HG03045 (cell line): ENCODE results near the gene MPEG1.

Experiments
- ATAC-seq: cut with Tn5 transposase; IDR thresholded peaks from one replicate; pipeline ENCODE4 v1.9.1; 2021; ENCODE audit warnings: mild to moderate bottlenecking, moderate library complexity; ENCODE audit not compliant: unreplicated experiment

MPEG1 gene

GRCh38 chr11:59212744-59213631, at the start of gene MPEG1:
TSS of gene MPEG1 (minus strand) at chr11:59212927. CDS start at chr11:59212865, 62 bp downstream.
- no peak for ATAC-seq

DNA sequence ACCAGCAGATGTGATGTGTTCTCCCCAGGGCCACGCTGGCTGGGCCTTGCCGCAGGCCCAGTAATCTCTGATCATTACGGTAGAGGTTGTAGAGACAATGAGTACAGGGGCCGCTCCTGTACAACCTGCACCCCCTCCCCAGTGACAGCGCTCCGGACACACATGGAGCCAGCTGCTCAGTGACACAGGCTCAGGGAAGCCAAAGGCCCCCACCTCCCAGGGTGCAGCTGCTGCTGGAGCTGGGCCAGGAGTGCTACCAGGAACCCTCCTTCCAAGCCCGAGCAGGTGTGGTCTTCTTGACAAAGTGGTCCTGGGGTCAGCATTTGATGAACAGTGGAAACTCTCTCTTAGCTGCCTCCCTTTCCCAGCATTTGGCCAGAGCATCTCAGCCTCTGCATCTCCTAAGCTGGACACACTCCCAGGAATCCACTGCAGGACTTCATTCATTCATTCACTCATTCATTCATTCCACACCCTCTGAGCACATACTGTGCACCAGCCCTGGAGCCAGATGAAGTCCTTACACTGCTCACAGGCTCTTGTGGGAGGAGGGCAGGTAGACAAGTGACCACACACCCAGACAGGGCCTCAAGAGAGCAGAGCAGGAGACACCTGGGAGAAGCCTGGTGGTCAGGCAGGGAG, 49.6 kb upstream of the MPEG1 start:
- no peak for ATAC-seq

- no peak for ATAC-seq
These were observed 48.4 kb upstream of the MPEG1 start for GRCh38 chr11:59261150-59261549.

- ATAC-seq = no peak
These were observed 47.2 kb upstream of the MPEG1 start for GRCh38 chr11:59259867-59260475.

- no peak for ATAC-seq
These were observed 46.3 kb upstream of the MPEG1 start for GRCh38 chr11:59259047-59259446.

GRCh38 chr11:59255281-59255680, 42.6 kb upstream of the MPEG1 start:
- ATAC-seq = no peak

GRCh38 chr11:59254286-59254685, 41.6 kb upstream of the MPEG1 start:
- ATAC-seq = no peak

DNA sequence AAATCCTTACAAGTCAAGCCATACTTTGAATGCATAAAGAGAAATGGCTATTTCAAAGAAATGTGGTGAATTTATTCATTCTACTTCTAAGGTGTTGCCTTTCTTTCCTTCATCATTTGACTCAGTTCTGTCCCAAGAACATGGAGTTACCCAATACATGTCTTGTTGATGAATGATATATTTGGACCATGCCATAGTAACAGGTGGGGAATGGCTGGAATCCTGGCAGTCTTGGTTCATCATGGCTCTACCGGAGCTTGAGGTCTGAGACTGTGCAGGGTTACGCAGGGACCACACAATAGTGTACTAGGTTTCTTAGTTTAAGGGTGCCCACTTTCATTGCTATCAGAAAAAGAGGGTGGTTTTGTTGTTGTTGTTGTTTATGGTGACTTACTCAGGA, 40.3 kb upstream of the MPEG1 start:
- ATAC-seq = no peak

- ATAC-seq = no peak
These were observed 36.8 kb upstream of the MPEG1 start for GRCh38 chr11:59249535-59249934.

GRCh38 chr11:59247531-59248227, 35.0 kb upstream of the MPEG1 start:
- no peak for ATAC-seq

DNA sequence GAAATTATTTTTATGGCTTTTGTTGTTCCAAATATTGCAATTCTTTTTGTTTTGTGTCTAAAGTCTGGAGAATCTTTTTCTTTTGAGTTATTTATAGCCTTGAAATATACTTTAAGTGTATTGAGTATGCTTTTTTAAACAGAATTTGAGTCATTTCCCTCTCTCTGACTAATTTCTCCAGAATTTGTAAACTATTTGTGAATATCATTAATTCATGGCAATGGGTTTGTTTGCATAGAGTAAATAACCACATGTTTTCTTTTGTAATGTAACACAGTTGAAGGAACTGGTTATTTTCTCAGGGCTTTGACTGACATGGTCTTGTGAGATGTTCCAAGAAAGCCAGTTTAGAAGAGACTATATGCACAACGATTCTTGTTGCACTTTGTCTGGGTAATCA, 30.9 kb upstream of the MPEG1 start:
- ATAC-seq = no peak

- ATAC-seq = no peak
These were observed 27.6 kb upstream of the MPEG1 start for GRCh38 chr11:59240322-59240721.

GRCh38 chr11:59226396-59226795, 13.7 kb upstream of the MPEG1 start:
- ATAC-seq = no peak

- ATAC-seq = peak; percentile 50
These were observed 12.3 kb upstream of the MPEG1 start for GRCh38 chr11:59225017-59225416.

DNA sequence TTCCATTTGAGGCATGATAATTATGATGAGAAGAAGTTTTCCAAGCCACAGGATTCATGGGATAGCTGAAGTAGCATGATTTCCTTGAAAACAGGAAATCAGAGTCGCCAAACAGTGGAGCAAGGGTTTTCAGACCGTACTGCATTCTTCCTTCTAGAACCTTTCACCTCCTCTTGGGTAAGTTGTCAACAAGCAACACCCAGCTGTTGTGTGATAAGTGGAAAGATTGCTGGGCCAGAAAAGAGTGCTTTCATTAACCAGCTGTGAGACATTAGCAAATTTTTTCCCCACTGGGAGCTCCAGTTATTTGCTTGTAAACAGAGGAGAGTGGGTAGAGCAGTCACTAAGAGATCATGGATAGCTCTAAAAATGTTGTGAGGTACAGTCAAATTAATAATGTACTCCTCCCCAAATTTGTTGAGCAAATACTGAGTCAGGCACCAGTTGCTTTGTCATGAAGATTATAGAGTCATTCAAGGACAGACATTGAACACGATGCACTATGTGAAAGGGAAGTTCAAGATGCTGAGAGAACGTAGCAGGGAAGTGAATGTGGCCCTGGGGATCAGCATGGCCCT, 11.7 kb upstream of the MPEG1 start:
- ATAC-seq = peak; percentile 26

- no peak for ATAC-seq
These were observed 10.9 kb upstream of the MPEG1 start for GRCh38 chr11:59223611-59224010.

DNA sequence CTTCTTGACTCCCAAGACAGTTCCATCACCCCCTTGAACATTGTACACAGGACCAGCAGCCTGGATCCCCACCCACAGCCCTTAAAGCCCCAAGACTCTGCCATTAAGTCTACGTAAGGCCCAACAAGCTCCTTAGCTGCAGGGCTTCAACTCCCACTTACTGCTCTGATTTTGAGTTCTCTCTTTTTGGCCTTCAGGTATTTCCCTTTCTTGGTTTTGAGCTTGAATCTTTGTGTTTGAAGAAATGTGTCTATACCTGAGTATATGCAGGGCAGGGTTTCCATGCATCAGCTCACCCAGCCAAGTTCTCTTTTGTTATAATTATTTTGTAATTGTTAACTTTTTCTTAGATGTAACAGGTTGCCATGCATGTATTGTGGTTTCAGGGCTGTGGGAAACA, 10.4 kb upstream of the MPEG1 start:
- ATAC-seq = no peak

GRCh38 chr11:59222464-59223060, 9.8 kb upstream of the MPEG1 start:
- no peak for ATAC-seq

GRCh38 chr11:59221441-59221840, 8.7 kb upstream of the MPEG1 start:
- no peak for ATAC-seq

DNA sequence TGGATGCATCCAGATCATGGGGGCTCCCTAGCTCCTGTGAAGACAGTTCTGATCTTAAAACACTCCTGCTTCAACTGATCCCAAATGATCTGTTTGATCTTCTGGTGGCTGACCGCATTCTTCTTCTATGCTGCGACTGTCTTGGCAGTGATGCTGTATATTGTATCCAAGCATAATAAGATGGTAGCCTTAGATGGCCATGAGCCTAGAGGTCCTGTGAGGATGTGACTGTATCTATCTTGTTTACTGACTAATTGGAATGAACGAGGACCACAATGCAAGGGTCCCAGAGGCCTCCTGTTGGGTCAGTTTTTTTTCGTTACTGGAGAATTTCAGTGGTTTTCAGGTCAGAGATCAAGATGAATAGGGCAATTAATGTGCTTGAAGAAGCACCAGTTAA, 7.1 kb upstream of the MPEG1 start:
- no peak for ATAC-seq

DNA sequence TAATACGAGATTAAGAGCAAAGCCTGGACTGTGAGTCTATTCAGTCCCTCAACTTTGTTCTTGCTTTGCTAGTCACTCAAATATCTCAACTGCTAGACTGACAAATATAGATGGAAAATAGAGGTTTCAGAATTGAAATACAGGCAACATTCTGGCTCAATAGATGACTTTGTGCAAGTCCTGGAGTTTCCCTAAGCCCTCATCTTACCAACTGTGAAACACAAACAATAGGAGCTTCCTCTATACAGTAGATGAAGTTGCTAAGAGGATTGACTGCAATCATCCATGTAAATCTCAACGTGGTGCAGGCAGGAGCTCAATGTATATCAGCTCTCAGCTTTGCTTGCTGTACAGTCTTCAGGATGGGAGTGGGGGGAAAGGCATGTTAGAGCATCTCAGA, 6.2 kb upstream of the MPEG1 start:
- ATAC-seq = no peak
